RWPE1 (cell line): ENCODE results near the gene PDCD10.

ENCODE experiments used
- CTCF ChIA-PET: fragments of 350-600 bp; sonication (Branson Sonifier 250); formaldehyde crosslinking; extraction: SDS; loops from one replicate; lab custom pipeline; 2021; lab: Yijun Ruan, JAX
- POLR2A ChIA-PET: fragments of 400-600 bp; formaldehyde crosslinking; extraction: SDS; loops from one replicate; lab custom pipeline; 2020; ENCODE audit warnings: antibody characterized with exemption; ENCODE audit not compliant: low non-redundant PET; lab: Yijun Ruan, JAX
- DNase-seq: peaks from one replicate; pipeline ENCODE4 v3.0.0; 2012; ENCODE audit warnings: low spot score
- H3K27ac ChIP-seq: fragments of 450-650 bp; 2 replicates; pipeline ENCODE4 v1.5.1; 2017
- CTCF ChIP-seq: fragments of 450-650 bp; conservative IDR thresholded peaks from 2 replicates; pipeline ENCODE4 v1.5.1; 2017; ENCODE audit warnings: low read depth, mild to moderate bottlenecking

Gene PDCD10

GRCh38 chr3:167666563-167666962 lies 68.1 kb downstream of the PDCD10 start:
- CTCF ChIA-PET, result no interaction called here
- POLR2A ChIA-PET, result no interaction called here
- no peak overlapping the region for H3K27ac ChIP-seq
- no peak for DNase-seq
- TF ChIP-seq CTCF, result no peak

- POLR2A ChIA-PET, result no interaction called here
- CTCF ChIA-PET, result no interaction called here
- no peak overlapping the region for H3K27ac ChIP-seq
- DNase-seq, result no peak
- no peak for TF ChIP-seq CTCF
Measured at GRCh38 chr3:167662919-167663400, 71.7 kb downstream of the PDCD10 start.

DNA sequence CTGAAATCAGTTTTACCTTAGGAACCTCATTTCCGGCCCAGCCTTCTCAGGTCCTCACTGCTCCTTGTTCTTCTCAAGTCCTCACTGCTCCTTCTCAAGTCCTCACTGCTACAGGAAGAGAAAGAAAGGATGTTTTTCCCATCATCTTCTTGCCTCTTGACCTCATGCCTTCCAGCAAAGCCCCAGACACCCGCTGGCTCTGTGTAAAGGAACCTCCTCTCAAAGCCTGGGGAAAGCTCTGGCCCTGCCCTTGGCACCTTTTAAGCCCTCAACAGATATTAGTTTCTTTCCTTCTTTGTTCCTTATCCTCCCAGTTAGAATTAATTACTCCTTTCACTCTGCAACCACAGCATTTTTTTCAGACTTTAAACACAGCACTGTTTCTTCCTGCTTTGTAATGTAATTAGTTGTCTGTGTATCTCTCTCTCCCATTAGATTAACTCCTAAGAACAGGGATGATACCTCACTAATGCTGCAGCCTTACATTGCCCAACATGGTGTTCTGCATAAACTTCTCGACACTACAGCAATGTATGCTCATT lies 76.9 kb downstream of the PDCD10 start:
- no peak overlapping the region for H3K27ac ChIP-seq
- no peak for DNase-seq
- CTCF ChIA-PET, result no interaction called here
- POLR2A ChIA-PET, result no interaction called here
- TF ChIP-seq CTCF, result no peak

DNA sequence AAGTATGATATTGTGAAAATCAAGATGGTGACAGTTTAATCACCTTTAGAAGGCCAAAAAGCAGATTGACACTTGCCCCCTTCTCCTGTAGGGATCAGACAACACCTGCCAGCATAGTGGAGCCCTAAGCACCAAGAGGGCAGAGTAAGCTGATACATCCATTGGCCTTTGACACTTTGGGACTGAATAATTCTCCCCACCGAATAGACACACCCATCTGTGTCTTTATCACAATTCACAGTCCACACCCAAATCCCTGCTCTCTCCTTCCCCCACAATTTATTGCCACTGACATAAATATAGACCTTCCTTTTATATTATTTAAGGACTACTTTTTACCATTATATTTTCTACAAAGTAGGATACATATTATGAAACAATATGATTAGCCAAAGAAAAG lies 77.9 kb downstream of the PDCD10 start:
- no peak for TF ChIP-seq CTCF
- CTCF ChIA-PET, result no interaction called here
- no peak overlapping the region for H3K27ac ChIP-seq
- POLR2A ChIA-PET, result no interaction called here
- no peak for DNase-seq

GRCh38 chr3:167653760-167654159 lies 80.9 kb downstream of the PDCD10 start, which contains the start of gene WDR49:
WDR49 (minus strand) TSS chr3:167653942; CDS start chr3:167653425, 517 bp downstream.
- POLR2A ChIA-PET, result no interaction called here
- TF ChIP-seq CTCF, result no peak
- no peak for DNase-seq
- H3K27ac ChIP-seq, result no peak within 1 kb of the TSS
- CTCF ChIA-PET, result no interaction called here

DNA sequence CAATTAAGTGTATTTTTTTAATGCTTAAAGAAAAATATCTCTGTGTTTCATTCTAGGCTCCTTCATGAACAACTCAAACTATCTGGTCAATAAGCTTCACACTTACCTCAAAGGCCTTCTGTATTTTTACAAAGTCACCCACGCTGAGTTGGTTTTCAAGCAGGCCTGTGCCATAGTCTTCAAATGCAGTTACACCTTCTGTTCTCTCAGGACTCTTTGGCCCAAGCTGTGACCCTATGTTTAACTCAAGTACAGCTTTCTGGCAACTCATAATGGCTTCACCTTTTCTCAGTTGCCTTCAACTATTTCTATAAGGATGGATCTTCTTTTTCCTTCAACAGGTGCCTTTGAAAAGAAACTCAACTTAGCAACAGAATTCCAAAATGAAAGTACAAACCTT lies 81.5 kb downstream of the PDCD10 start:
- POLR2A ChIA-PET, result no interaction called here
- no peak overlapping the region for H3K27ac ChIP-seq
- CTCF ChIA-PET, result no interaction called here
- no peak for DNase-seq
- TF ChIP-seq CTCF, result no peak
